Neural progenitor cell (in vitro differentiated cells): ENCODE measurements around the gene UBE2O. TPM values are rescaled to one million over a fixed set of nuclear protein-coding genes. Genes with fewer than 3 reads are reported as not detected.
A peak's percentile ranks its signal among the peaks of the same experiment; 100 is the strongest.

Source experiments
- DNase-seq: peaks from one replicate; pipeline ENCODE4 v3.0.0-alpha.2; 2016; ENCODE audit warnings: low spot score
- H2AFZ ChIP-seq: fragments of 200-600 bp; sonication (generic); replicated peaks from 2 replicates; pipeline ENCODE4 v1.6.1; 2016; ENCODE audit warnings: antibody characterized with exemption
- H3F3A ChIP-seq: fragments of 200-600 bp; sonication (generic); 2 replicates; pipeline ENCODE4 v1.6.1; 2016; ENCODE audit warnings: antibody characterized with exemption, low read depth
- H3K27ac ChIP-seq: fragments of 200-600 bp; sonication (generic); 2 replicates; pipeline ENCODE4 v1.5.1; 2016; ENCODE audit warnings: mild to moderate bottlenecking
- H3K27me3 ChIP-seq: fragments of 200-600 bp; sonication (generic); 2 replicates; pipeline ENCODE4 v1.6.1; 2016; ENCODE audit warnings: mild to moderate bottlenecking, moderate library complexity
- H3K36me3 ChIP-seq: fragments of 200-600 bp; sonication (generic); 2 replicates; pipeline ENCODE4 v1.5.1; 2016
- H3K4me1 ChIP-seq: fragments of 200-600 bp; sonication (generic); 2 replicates; pipeline ENCODE4 v1.6.1; 2016; ENCODE audit warnings: mixed run types
- H3K4me2 ChIP-seq: fragments of 200-600 bp; sonication (generic); 2 replicates; pipeline ENCODE4 v1.6.1; 2016
- H3K4me3 ChIP-seq: fragments of 200-600 bp; sonication (generic); 2 replicates; pipeline ENCODE4 v1.5.1; 2016
- H3K79me2 ChIP-seq: fragments of 200-600 bp; sonication (generic); 2 replicates; pipeline ENCODE4 v1.6.1; 2016; ENCODE audit warnings: low read depth
- H3K9ac ChIP-seq: fragments of 200-600 bp; sonication (generic); 2 replicates; pipeline ENCODE4 v1.6.1; 2016
- H3K9me3 ChIP-seq: fragments of 200-600 bp; sonication (generic); 2 replicates; pipeline ENCODE4 v1.5.1; 2016; ENCODE audit warnings: low read depth
- H4K20me1 ChIP-seq: fragments of 200-600 bp; sonication (generic); 2 replicates; pipeline ENCODE4 v1.6.1; 2016; ENCODE audit warnings: low read depth
- H3K27ac Mint-ChIP-seq: 3 replicates; pipeline ENCODE4 v1.8.0; 2021; ENCODE audit warnings: mixed read lengths
- H3K27me3 Mint-ChIP-seq: 2 replicates; pipeline ENCODE4 v1.8.0; 2022; ENCODE audit warnings: low read depth, mild to moderate bottlenecking, inconsistent platforms, moderate library complexity, mixed read lengths; ENCODE audit not compliant: insufficient read depth
- H3K36me3 Mint-ChIP-seq: 3 replicates; pipeline ENCODE4 v1.8.0; 2021; ENCODE audit warnings: mixed read lengths
- H3K4me1 Mint-ChIP-seq: 3 replicates; pipeline ENCODE4 v1.8.0; 2021; ENCODE audit warnings: mixed read lengths
- H3K4me3 Mint-ChIP-seq: 3 replicates; pipeline ENCODE4 v1.8.0; 2021; ENCODE audit warnings: mild to moderate bottlenecking, moderate library complexity, mixed read lengths
- H3K9me3 Mint-ChIP-seq: 3 replicates; pipeline ENCODE4 v1.8.0; 2020; ENCODE audit warnings: mixed read lengths
- CTCF ChIP-seq: fragments of 200-600 bp; sonication (generic); IDR thresholded peaks from 2 replicates; pipeline ENCODE4 v1.5.1; 2017; ENCODE audit warnings: antibody characterized with exemption, mild to moderate bottlenecking
- EZH2 ChIP-seq: fragments of 200-600 bp; sonication (generic); IDR thresholded peaks from 2 replicates; pipeline ENCODE4 v1.6.1; 2017; ENCODE audit warnings: antibody characterized with exemption, mild to moderate bottlenecking, moderate library complexity
- EZH2phosphoT487 ChIP-seq: fragments of 200-600 bp; sonication (generic); IDR thresholded peaks from 2 replicates; pipeline ENCODE4 v1.6.1; 2017; ENCODE audit warnings: antibody characterized with exemption
- total RNA-seq: library from RNA; depleted of rRNA; stranded (reverse); fragments of >200 nt; gene quantifications from 2 replicates; pipeline ENCODE4 v1.2.3, GENCODE V29; 2015; ENCODE audit warnings: low replicate concordance

Gene UBE2O
- total RNA-seq, 1 donor from 2014 or later: 20.6 TPM

- no peak overlapping the region for H3K4me3 Mint-ChIP-seq
- no peaks in the 10 kb centered on the region for H3K27me3 ChIP-seq
- H3K9me3 ChIP-seq: no peaks in the 10 kb centered on the region
- no peaks in the 10 kb centered on the region for H3K4me1 ChIP-seq
- H3F3A ChIP-seq: peaks cover 3% of the 10 kb centered on the region
- H3K9me3 Mint-ChIP-seq: no peaks in the 10 kb centered on the region
- H3K79me2 ChIP-seq: no peaks in the 10 kb centered on the region
- peaks cover 19% of the 10 kb centered on the region for H3K4me1 Mint-ChIP-seq
- peak overlapping the region; percentile 60 for H3K27ac Mint-ChIP-seq
- DNase-seq: no peak
- no peak for TF ChIP-seq EZH2phosphoT487
- no peak for TF ChIP-seq CTCF
- TF ChIP-seq EZH2: no peak
- no peak overlapping the region for H3K4me3 ChIP-seq
- H2AFZ ChIP-seq: no peak overlapping the region
- no peak overlapping the region for H3K27ac ChIP-seq
- no peaks in the 10 kb centered on the region for H3K36me3 ChIP-seq
- H4K20me1 ChIP-seq: no peaks in the 10 kb centered on the region
- no peak overlapping the region for H3K9ac ChIP-seq
- H3K4me2 ChIP-seq: no peak overlapping the region
- H3K36me3 Mint-ChIP-seq: no peaks in the 10 kb centered on the region
- peaks cover 14% of the 10 kb centered on the region for H3K27me3 Mint-ChIP-seq
These were observed 26.0 kb upstream of the UBE2O start for GRCh38 chr17:76478730-76479514.

GRCh38 chr17:76478097-76478496 lies 25.1 kb upstream of the UBE2O start:
- H3K4me2 ChIP-seq: no peak overlapping the region
- H3K9me3 Mint-ChIP-seq: no peaks in the 10 kb centered on the region
- no peak overlapping the region for H3K4me3 Mint-ChIP-seq
- H3K27ac ChIP-seq: no peak overlapping the region
- no peaks in the 10 kb centered on the region for H3K9me3 ChIP-seq
- H3K27me3 ChIP-seq: no peaks in the 10 kb centered on the region
- no peaks in the 10 kb centered on the region for H3K79me2 ChIP-seq
- H3K27ac Mint-ChIP-seq: no peak overlapping the region
- H3K36me3 Mint-ChIP-seq: no peaks in the 10 kb centered on the region
- H2AFZ ChIP-seq: no peak overlapping the region
- no peaks in the 10 kb centered on the region for H3K36me3 ChIP-seq
- H3K9ac ChIP-seq: no peak overlapping the region
- peaks cover 14% of the 10 kb centered on the region for H3K27me3 Mint-ChIP-seq
- TF ChIP-seq EZH2phosphoT487 (no peak), EZH2 (no peak), CTCF (no peak)
- no peaks in the 10 kb centered on the region for H4K20me1 ChIP-seq
- H3K4me1 ChIP-seq: no peaks in the 10 kb centered on the region
- no peak overlapping the region for H3K4me3 ChIP-seq
- H3K4me1 Mint-ChIP-seq: peaks cover 19% of the 10 kb centered on the region
- DNase-seq: no peak
- H3F3A ChIP-seq: peaks cover 3% of the 10 kb centered on the region

- H3K9me3 ChIP-seq: no peaks in the 10 kb centered on the region
- Mint-ChIP-seq H3K36me3 (no peaks in the 10 kb centered on the region), H3K4me1 (peaks cover 19% of the 10 kb centered on the region), H3K9me3 (no peaks in the 10 kb centered on the region), H3K27me3 (peaks cover 12% of the 10 kb centered on the region), H3K4me3 (no peak overlapping the region), H3K27ac (no peak overlapping the region)
- H3K27me3 ChIP-seq: no peaks in the 10 kb centered on the region
- peaks cover 3% of the 10 kb centered on the region for H3F3A ChIP-seq
- H3K4me1 ChIP-seq: no peaks in the 10 kb centered on the region
- no peak for TF ChIP-seq EZH2
- TF ChIP-seq CTCF: no peak
- no peak for TF ChIP-seq EZH2phosphoT487
- no peak overlapping the region for H3K27ac ChIP-seq
- H2AFZ ChIP-seq: no peak overlapping the region
- no peak overlapping the region for H3K4me2 ChIP-seq
- H4K20me1 ChIP-seq: no peaks in the 10 kb centered on the region
- no peak for DNase-seq
- no peak overlapping the region for H3K4me3 ChIP-seq
- no peak overlapping the region for H3K9ac ChIP-seq
- no peaks in the 10 kb centered on the region for H3K36me3 ChIP-seq
- no peaks in the 10 kb centered on the region for H3K79me2 ChIP-seq
These were observed 24.6 kb upstream of the UBE2O start for GRCh38 chr17:76477576-76477975.
